Transverse colon (tissue), 3 donors: ENCODE measurements around the gene PLIN4.

Experiments used
- CTCF ChIP-seq, 5 experiments: fragments of 200-600 bp in 3 of 5; fragments of 450-650 bp in 2 of 5; sonication (generic) in 3 of 5; IDR thresholded peaks; 1 replicate in 2 of 5; 2 replicates in 3 of 5; pipeline ENCODE4 v1.5.1; 2016 to 2017; ENCODE audit warnings: antibody characterized with exemption in 5 of 5, inconsistent platforms in 3 of 5, mild to moderate bottlenecking in 2 of 5, moderate library complexity in 1 of 5
- POLR2A ChIP-seq: fragments of 450-650 bp; IDR thresholded peaks from one replicate; pipeline ENCODE4 v1.6.1; 2016; ENCODE audit warnings: antibody characterized with exemption, mild to moderate bottlenecking, moderate library complexity

GRCh38 chr19:4553092-4553695 is 34.9 kb upstream of the PLIN4 start:
- TF ChIP-seq POLR2A (no peak), CTCF (IDR thresholded peaks at IDR 0.05) (no peak)
